Activated CD8-positive, alpha-beta memory T cell treated with anti-CD3 and anti-CD28 coated beads for 36 hours (primary cell): ENCODE data around the gene CENPX. TPM values are rescaled to one million over a fixed set of nuclear protein-coding genes. Genes with fewer than 3 reads are reported as not detected.

Experiments used
- CTCF ChIA-PET: fragments of 350-600 bp; sonication (Branson Sonifier 250); formaldehyde crosslinking; loops from one replicate; lab custom pipeline; 2021; ENCODE audit warnings: antibody characterized with exemption; lab: Charles Lee
- POLR2A ChIA-PET: fragments of 350-600 bp; sonication (Branson Sonifier 250); formaldehyde crosslinking; loops from one replicate; lab custom pipeline; 2021; ENCODE audit warnings: antibody characterized with exemption; lab: Charles Lee
- total RNA-seq, 2 experiments: library from RNA; stranded (reverse); gene quantifications; one replicate each; pipeline ENCODE4 v1.2.3, GENCODE V29; 2021

The CENPX gene
- total RNA-seq, 2 experiments from 2014 or later: 154 to 158 TPM

GRCh38 chr17:81998691-81999438 lies 23.8 kb downstream of the CENPX start:
- POLR2A ChIA-PET: no interaction called here
- CTCF ChIA-PET: no interaction called here

- CTCF ChIA-PET: no interaction called here
- POLR2A ChIA-PET: interaction anchor here (0.7 kb wide), 1 partner anchor 66 kb away, joined by 4 read pairs; no protein-coding TSS in a partner anchor
Measured at GRCh38 chr17:81998212-81998611, 24.5 kb downstream of the CENPX start.

GRCh38 chr17:81996757-81997441 lies 25.8 kb downstream of the CENPX start:
- POLR2A ChIA-PET: interaction anchor here (0.6 kb wide), 1 partner anchor 881 kb away, joined by 3 read pairs; no protein-coding TSS in a partner anchor

GRCh38 chr17:81996232-81996756 lies 26.4 kb downstream of the CENPX start:
- CTCF ChIA-PET: interaction anchor here (0.7 kb wide), 1 partner anchor 25 kb away, joined by 3 read pairs; no protein-coding TSS in a partner anchor
- POLR2A ChIA-PET: no interaction called here

More at GRCh38 chr17:81996757-81997441, 25.8 kb downstream of the CENPX start:
- CTCF ChIA-PET: interaction anchor here (0.7 kb wide), 2 partner anchors 24 to 241 kb away, joined by 3 read pairs; no protein-coding TSS in a partner anchor

GRCh38 chr17:81995463-81996231 lies 27.0 kb downstream of the CENPX start:
- ChIA-PET CTCF (interaction anchor here (0.8 kb wide), 1 partner anchor 14 kb away, joined by 3 read pairs; no protein-coding TSS in a partner anchor), POLR2A (no interaction called here)

GRCh38 chr17:81994593-81995462 lies 27.9 kb downstream of the CENPX start:
- ChIA-PET CTCF (interaction anchor here (0.8 kb wide), 1 partner anchor 15 kb away, joined by 3 read pairs; no protein-coding TSS in a partner anchor), POLR2A (no interaction called here)

GRCh38 chr17:81993729-81994592 lies 28.7 kb downstream of the CENPX start:
- CTCF ChIA-PET: no interaction called here

GRCh38 chr17:81992306-81993102 lies 30.2 kb downstream of the CENPX start:
- CTCF ChIA-PET: interaction anchor here (1.5 kb wide), 1 partner anchor 38 kb away, joined by 4 read pairs; no protein-coding TSS in a partner anchor

More at GRCh38 chr17:81993729-81994592, 28.7 kb downstream of the CENPX start:
- POLR2A ChIA-PET: no interaction called here

GRCh38 chr17:81991684-81992305 lies 30.9 kb downstream of the CENPX start:
- ChIA-PET CTCF (interaction anchor here (1.5 kb wide), 1 partner anchor 38 kb away, joined by 4 read pairs; no protein-coding TSS in a partner anchor), POLR2A (interaction anchor here (0.5 kb wide), 1 partner anchor 17 kb away, joined by 3 read pairs; no protein-coding TSS in a partner anchor)

More at GRCh38 chr17:81992306-81993102, 30.2 kb downstream of the CENPX start:
- POLR2A ChIA-PET: no interaction called here

GRCh38 chr17:81990836-81991683 lies 31.6 kb downstream of the CENPX start:
- ChIA-PET POLR2A (interaction anchor here (0.5 kb wide), 1 partner anchor 16 kb away, joined by 3 read pairs; no protein-coding TSS in a partner anchor), CTCF (interaction anchor here (1.5 kb wide), 1 partner anchor 39 kb away, joined by 4 read pairs; no protein-coding TSS in a partner anchor)

- CTCF ChIA-PET: no interaction called here
- POLR2A ChIA-PET: no interaction called here
Measured at GRCh38 chr17:81987161-81987770, 35.4 kb downstream of the CENPX start.

GRCh38 chr17:81986606-81987005 lies 36.1 kb downstream of the CENPX start:
- POLR2A ChIA-PET: no interaction called here
- CTCF ChIA-PET: interaction anchor here (1.6 kb wide), 1 partner anchor 34 kb away, joined by 7 read pairs; no protein-coding TSS in a partner anchor

- ChIA-PET POLR2A (no interaction called here), CTCF (interaction anchor here (0.6 to 1.6 kb wide), 3 partner anchors 25 to 35 kb away, joined by 4 to 7 read pairs (median 4); no protein-coding TSS in a partner anchor)
Measured at GRCh38 chr17:81984773-81985410, 37.8 kb downstream of the CENPX start.
